Mononuclear cell (primary cell): Measurements from ENCODE around the gene TTYH2. TPM values are rescaled to one million over a fixed set of nuclear protein-coding genes. Genes with fewer than 3 reads are reported as not detected.

Experiments
- H3K27me3 ChIP-seq: 2 replicates; pipeline ENCODE4 v1.6.0; 2011; ENCODE audit warnings: low read length, control low read depth; ENCODE audit not compliant: insufficient read depth
- H3K4me1 ChIP-seq: 2 replicates; pipeline ENCODE4 v1.5.1; 2011; ENCODE audit warnings: mild to moderate bottlenecking, low read length, control low read depth; ENCODE audit not compliant: insufficient read depth
- H3K4me3 ChIP-seq: 2 replicates; pipeline ENCODE4 v1.5.1; 2011; ENCODE audit warnings: mild to moderate bottlenecking, low read length, moderate library complexity
- H3K9me3 ChIP-seq: 2 replicates; pipeline ENCODE4 v1.5.1; 2011; ENCODE audit warnings: low read depth, mild to moderate bottlenecking, control low read depth, low read length
- total RNA-seq: library from RNA; depleted of rRNA; stranded (reverse); fragments of >200 nt; gene quantifications from one replicate; pipeline ENCODE4 v1.2.3, GENCODE V29; 2012

TTYH2 gene, protein sequence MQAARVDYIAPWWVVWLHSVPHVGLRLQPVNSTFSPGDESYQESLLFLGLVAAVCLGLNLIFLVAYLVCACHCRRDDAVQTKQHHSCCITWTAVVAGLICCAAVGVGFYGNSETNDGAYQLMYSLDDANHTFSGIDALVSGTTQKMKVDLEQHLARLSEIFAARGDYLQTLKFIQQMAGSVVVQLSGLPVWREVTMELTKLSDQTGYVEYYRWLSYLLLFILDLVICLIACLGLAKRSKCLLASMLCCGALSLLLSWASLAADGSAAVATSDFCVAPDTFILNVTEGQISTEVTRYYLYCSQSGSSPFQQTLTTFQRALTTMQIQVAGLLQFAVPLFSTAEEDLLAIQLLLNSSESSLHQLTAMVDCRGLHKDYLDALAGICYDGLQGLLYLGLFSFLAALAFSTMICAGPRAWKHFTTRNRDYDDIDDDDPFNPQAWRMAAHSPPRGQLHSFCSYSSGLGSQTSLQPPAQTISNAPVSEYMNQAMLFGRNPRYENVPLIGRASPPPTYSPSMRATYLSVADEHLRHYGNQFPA
- total RNA-seq, result 8.5 TPM

DNA sequence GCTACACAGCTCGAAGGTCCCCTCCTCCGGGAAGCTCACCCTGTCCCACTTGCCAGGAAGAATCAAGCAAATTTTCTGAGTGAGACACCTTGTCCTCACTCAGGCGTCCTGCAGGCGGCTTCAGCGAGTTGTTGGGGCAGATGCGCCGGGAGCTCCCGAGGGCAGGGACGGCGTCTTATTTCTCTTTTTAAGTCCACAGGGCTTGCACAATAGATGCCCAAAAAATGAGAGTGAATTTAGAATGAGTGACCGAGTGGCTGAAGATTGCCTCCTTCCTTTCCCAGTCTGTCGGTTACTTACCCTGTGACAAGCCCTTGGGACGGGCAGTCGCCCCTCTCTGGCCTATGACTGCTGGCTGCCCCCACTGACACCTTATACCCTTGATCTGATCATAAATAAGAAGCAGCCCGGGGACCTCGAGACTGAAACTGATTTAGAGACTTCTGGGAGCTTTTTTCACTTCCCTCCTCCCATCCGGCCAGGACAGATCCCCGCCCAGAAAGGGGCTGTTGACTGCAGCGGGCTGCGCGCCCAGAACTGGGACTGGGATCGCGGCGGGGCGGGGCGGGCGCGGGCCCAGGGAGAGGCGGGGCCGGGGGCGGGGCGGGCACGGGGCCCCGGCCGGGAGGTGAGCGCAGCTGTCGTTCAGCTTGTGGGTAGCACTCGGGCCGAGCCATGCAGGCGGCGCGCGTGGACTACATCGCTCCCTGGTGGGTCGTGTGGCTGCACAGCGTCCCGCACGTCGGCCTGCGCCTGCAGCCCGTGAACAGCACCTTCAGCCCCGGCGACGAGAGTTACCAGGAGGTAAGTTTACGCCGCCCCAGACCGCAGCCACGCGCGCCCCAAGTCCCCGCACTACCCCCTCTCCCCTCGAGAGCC is at the start of gene TTYH2:
TTYH2 (plus strand) TSS at position 659 of the 879 bp plus-strand sequence; CDS start at position 676, 17 bp downstream.
- no peaks in the 10 kb centered on the region for H3K9me3 ChIP-seq
- H3K4me3 ChIP-seq, result peak within 1 kb of the TSS; percentile 47
- H3K4me1 ChIP-seq, result peaks cover 60% of the 10 kb centered on the region
- H3K27me3 ChIP-seq, result no peaks in the 10 kb centered on the region

DNA sequence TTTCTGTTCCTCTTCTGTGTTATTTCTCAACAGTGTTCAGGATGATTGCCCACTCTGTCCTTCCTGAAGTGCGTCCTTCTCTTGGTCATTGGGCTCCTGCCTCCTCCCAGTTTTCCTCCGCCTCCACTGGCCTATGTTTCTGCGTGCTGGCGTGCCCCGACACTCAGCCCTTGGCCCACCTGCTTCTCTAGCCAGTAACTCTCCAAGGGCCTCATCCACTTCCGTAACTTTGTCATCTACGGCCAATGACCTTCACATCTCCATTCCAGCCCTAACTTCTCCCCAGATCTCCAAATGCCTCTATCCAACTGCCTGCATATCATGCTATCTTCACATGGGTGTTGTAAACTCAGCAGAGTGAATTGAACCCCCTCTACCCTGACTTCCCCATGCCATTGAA is 49.5 kb upstream of the TTYH2 start:
- H3K9me3 ChIP-seq, result no peaks in the 10 kb centered on the region
- H3K4me3 ChIP-seq, result no peak overlapping the region
- H3K27me3 ChIP-seq, result peaks cover 7% of the 10 kb centered on the region
- no peaks in the 10 kb centered on the region for H3K4me1 ChIP-seq

DNA sequence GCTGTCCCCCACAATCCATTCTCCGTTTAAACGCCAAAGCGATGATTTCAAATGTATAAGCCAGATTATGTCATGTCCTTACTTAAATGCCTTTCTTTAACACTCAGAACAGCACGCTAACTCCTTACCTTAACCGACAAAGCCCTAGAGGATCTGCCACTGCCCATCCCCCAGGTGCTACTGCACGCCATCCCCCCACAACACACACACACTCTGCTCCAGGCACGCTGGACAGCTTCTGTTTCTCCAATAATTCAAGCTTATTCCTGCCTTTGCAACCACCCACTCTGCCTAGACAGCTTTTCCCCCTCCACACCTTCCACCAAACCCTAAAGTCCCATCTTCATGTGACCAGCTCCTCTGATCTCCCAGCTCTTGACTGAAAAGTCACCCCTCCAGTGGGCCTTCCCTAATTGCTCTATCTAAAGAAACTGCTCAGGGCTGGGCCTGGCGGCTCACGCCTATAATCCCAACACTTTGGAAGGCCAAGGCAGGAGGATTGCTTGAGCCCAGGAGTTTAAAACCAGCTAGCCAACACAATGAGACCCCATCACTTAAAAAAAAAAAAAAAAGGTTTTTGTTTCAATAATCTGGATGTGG is 48.8 kb upstream of the TTYH2 start:
- H3K4me3 ChIP-seq, result no peak overlapping the region
- no peaks in the 10 kb centered on the region for H3K4me1 ChIP-seq
- peaks cover 7% of the 10 kb centered on the region for H3K27me3 ChIP-seq
- H3K9me3 ChIP-seq, result no peaks in the 10 kb centered on the region

DNA sequence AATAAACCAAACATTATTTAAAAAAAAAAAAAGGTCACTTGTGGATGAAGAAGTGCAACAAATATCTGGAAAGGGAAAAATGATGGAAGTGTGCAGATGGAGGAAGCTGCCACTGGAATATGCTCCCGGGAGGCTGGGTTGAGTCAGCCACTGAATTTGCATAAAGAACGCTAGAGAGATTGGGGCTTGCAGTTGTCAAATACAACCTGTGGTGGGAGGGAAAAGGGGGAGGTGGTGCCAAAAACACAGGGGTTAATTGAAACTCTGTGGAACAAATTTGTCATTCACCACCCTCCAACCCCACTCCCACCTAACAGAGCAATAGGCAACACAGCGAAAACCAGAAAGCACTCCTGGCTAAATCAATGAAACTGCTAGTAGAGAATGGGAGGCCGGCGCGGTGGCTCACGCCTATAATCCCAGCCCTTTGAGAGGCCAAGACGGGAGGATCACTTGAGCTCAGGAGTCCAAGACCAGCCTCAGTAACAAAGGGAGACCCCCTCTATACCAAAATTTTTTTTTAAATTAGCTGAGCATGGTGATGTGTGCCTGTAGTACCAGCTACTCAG is 47.5 kb upstream of the TTYH2 start:
- Histone ChIP-seq H3K9me3 (no peaks in the 10 kb centered on the region), H3K4me3 (no peak overlapping the region), H3K27me3 (peaks cover 7% of the 10 kb centered on the region), H3K4me1 (no peaks in the 10 kb centered on the region)

DNA sequence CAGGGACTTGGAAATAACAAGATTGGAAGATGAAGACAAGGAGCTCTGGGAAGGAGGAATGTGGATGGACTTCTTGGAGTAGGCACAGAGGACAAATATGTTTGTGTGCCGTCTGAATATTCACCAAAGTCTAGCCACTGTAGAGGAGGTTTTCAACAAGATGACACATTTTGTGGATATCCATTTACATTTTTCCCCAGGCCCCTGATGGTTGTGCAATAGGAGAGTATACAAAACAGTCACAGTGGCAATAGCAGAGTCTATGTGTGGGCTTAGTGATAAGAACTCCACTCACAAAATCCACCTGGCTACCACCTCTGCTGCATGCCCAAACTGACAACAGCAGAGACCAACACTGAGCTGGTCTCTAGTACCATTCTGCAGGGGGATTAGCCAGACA is 42.4 kb upstream of the TTYH2 start:
- Histone ChIP-seq H3K4me3 (no peak overlapping the region), H3K27me3 (peaks cover 7% of the 10 kb centered on the region), H3K9me3 (no peaks in the 10 kb centered on the region), H3K4me1 (no peaks in the 10 kb centered on the region)

DNA sequence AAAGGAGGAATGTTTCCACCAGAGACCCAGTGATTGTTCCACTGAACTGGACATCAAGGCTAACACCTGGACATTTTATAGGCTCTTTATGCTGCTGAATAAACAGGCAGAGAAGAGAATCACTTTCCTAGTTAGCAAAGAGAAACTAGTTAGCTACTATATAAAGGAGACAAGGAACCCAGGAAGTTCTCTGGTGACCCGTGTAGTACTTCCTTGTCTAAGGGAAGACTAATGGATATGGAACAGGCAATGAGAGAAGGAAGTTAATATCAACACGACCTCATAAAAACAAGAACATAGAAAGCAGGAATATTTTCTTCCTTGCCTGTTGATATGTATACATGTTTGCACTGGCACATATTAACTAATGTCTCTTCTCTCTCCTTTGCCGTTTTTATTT is 40.7 kb upstream of the TTYH2 start:
- Histone ChIP-seq H3K9me3 (no peaks in the 10 kb centered on the region), H3K27me3 (peaks cover 3% of the 10 kb centered on the region), H3K4me1 (no peaks in the 10 kb centered on the region), H3K4me3 (no peak overlapping the region)

DNA sequence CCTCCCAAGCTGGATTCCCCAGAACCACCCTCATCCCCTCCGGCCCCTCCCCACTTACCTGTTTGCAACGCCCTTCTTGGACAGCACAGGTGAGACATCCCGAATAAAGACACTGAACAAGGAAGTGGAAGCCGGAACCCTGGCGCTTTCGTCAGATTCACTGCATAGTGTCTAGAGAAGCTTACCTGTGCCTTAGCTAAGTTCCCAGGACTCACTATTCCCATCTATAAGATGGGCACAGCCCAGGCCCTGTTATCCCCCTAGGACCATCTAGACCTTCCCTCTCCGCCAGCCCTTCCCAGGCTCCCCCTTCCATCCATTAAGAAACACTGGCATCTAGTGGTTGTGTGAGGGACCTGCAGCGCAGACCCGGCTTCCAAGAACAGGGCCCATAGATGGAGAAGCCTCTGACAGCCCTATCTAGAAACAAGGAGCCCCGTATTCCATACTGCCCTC is 36.8 kb upstream of the TTYH2 start:
- Histone ChIP-seq H3K4me3 (no peak overlapping the region), H3K27me3 (peaks cover 3% of the 10 kb centered on the region), H3K9me3 (no peaks in the 10 kb centered on the region), H3K4me1 (no peaks in the 10 kb centered on the region)

DNA sequence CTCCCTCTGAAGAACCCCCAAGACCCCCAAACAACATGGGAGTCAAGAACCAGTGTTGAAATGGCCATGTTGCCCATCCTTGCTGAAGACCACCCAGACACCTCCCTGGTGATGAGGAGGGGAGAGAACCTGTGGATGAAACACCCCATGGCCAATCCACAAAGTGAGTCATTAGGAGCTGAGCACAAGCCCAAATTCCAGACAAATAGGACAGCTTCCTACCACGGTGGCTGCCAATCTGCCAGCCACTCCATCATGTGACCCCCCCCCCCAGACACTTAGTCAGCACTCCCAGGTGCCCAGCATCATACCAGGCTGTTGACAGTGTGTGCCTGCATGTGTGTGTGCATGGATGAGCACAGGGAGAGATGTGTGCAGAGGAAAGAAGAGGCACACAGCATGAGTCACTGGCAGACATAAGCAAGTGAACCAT is 36.3 kb upstream of the TTYH2 start:
- Histone ChIP-seq H3K4me3 (no peak overlapping the region), H3K4me1 (no peaks in the 10 kb centered on the region), H3K9me3 (no peaks in the 10 kb centered on the region), H3K27me3 (peaks cover 3% of the 10 kb centered on the region)

DNA sequence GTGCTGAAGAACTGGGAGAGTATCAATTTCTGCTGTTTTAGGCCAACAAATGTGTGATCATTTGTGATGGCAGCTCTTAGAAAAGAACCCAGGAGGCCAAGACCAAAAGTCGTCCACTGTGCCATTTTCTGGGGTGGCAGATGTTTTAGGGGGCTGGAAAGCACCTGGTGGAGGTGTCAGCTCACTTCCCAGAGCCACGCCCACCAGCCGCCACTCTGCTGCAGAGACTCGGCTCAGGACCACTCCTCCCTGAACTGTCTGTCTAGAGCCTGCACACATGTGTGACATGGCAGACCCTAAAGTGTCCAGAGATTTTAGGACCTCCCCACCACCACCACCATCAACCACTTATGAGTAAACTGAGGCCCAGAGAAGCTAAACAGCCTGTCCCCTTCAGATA is 33.8 kb upstream of the TTYH2 start:
- Histone ChIP-seq H3K4me1 (no peaks in the 10 kb centered on the region), H3K4me3 (no peak overlapping the region), H3K27me3 (peaks cover 3% of the 10 kb centered on the region), H3K9me3 (no peaks in the 10 kb centered on the region)

DNA sequence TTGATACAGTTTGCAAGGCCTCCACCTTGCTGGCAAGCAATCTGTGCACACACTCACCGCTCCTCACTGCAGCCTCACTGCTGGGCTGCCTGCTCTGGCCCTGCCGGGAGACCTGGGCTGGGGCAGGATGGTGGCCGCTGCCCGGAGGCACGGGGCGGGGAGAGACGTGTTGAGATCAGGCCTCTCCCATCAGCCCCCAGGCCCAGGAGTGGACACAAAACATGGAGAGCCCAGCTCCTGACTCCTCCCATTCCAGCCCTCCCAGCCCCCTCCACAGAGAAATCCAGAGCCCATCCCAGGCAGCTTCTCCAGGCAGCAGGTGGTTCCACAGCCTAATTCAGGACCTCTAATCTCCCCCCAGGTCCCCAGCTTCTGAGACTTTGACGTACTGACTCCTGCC is 33.0 kb upstream of the TTYH2 start:
- no peaks in the 10 kb centered on the region for H3K4me1 ChIP-seq
- H3K27me3 ChIP-seq, result peaks cover 3% of the 10 kb centered on the region
- no peak overlapping the region for H3K4me3 ChIP-seq
- no peaks in the 10 kb centered on the region for H3K9me3 ChIP-seq

DNA sequence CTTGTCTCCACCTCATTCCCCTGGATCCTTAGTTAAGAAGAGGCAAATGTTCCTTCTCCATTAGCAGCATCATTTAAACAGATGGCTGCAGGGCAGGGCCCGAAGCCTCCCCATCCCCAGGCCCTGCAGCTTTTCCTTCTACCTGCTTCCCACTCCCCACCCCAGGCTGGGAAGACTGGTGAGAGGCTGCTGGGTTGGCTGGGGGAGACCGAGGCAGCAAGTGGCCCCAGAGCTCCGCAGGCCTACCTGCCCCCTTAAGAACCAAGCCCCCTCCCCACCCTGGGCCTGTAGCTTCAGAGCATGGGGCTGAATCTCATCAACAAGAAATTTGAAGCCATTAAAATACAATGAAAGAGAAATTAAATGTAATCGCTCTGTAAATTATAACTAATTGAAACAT is 32.0 kb upstream of the TTYH2 start:
- peaks cover 2% of the 10 kb centered on the region for H3K27me3 ChIP-seq

DNA sequence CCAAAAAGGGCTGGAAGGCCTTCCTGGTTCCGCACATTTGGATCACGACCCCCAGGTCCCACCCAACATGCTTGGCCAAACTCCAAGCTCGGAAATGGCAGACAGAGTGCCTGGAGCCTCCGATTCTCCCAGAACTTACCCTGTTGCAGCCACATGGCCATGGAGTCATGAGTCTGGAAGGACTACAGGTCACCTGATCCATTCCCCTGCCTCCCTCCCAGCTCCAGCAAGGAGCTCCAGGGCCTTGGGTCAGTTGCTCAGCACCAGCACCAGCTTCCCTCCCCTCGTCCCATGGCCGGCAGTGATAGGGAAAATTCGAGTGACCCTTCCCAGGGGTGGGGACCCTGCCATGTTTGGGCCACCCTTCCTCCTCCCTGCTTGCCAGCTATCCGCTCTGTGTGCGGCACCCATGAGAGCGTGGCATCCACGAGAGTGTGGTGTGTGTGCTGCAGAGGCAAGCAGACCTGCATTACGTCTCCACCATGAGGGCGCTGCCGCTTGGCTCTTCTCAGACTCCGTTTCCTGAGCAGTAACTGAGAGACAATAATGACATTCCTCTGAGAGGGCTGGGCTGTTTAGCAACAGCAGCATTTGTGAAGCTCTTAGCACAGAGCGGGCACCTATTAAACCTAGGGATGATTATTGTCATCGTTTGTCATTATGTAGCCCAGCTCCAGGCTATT is 31.2 kb upstream of the TTYH2 start:
- Histone ChIP-seq H3K4me3 (no peak overlapping the region), H3K9me3 (no peaks in the 10 kb centered on the region), H3K27me3 (no peaks in the 10 kb centered on the region), H3K4me1 (no peaks in the 10 kb centered on the region)

More for the DNA sequence above, 32.0 kb upstream of the TTYH2 start:
- Histone ChIP-seq H3K9me3 (no peaks in the 10 kb centered on the region), H3K4me3 (no peak overlapping the region), H3K4me1 (no peaks in the 10 kb centered on the region)

DNA sequence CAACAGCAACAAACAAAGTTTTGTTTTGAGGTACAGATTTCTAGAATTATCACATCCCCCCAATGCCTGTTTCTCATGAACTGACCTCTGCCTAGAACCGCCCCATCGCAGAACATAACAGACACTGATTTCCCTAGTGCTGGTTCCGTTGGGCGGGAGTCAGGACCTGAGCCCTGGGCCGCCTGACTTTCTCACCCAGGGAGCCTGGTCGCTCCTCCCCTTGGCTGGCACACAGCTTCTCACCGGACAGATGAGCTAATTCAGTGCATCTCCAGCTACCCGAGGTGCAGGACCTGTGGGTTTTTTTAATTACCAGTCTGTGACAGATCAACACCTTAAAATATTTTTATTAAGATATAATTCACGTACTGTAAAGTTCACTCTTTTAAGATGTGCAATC is 30.0 kb upstream of the TTYH2 start:
- Histone ChIP-seq H3K4me3 (no peak overlapping the region), H3K4me1 (no peaks in the 10 kb centered on the region), H3K27me3 (no peaks in the 10 kb centered on the region), H3K9me3 (no peaks in the 10 kb centered on the region)

DNA sequence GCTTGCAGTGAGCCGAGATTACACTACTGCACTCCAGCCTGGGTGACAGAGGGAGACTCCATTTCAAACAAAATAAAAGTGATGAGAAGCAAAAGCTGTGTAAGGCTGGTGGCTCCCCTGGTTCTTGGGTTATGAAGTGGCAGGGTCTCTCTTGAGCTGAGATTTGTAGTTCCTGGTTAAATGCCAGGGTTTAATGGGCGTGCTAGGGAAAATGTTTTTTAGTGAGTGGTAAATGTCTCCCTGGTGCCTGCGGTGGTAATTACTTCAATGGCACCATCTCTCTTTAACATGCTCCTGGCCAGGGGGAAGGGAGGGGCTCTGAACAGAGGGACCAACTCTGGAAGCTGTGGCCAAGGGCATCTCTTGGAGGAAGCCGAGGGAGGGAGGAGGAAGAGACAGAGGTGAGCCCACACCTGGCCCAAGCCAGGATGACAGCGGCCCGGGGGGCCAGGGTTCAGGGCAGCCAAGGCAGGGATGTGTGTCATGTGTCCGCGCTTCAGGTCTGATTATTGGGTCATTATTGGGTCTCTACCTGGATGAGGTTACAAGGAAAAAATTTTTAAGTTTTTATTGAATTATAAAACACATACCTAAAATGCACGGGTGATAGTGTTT is 27.7 kb upstream of the TTYH2 start:
- no peaks in the 10 kb centered on the region for H3K4me1 ChIP-seq
- no peaks in the 10 kb centered on the region for H3K27me3 ChIP-seq
- no peaks in the 10 kb centered on the region for H3K9me3 ChIP-seq
- no peak overlapping the region for H3K4me3 ChIP-seq
